Progenitor cell of endocrine pancreas (in vitro differentiated cells): Measurements from ENCODE around the gene SERTAD4. TPM values are rescaled to one million over a fixed set of nuclear protein-coding genes. Genes with fewer than 3 reads are reported as not detected.

ENCODE experiments used
- DNase-seq: peaks from one replicate; pipeline ENCODE4 v3.0.0; 2021; ENCODE audit warnings: low spot score; ENCODE audit not compliant: unreplicated experiment
- H3K27ac Mint-ChIP-seq: 2 replicates; pipeline ENCODE4 v1.8.0; 2021; ENCODE audit warnings: mild to moderate bottlenecking, moderate library complexity, mixed read lengths
- H3K27me3 Mint-ChIP-seq: 2 replicates; pipeline ENCODE4 v1.8.0; 2021; ENCODE audit warnings: mixed read lengths
- H3K36me3 Mint-ChIP-seq: 2 replicates; pipeline ENCODE4 v1.8.0; 2022; ENCODE audit warnings: mixed read lengths; ENCODE audit not compliant: insufficient read depth
- H3K4me1 Mint-ChIP-seq: 2 replicates; pipeline ENCODE4 v1.8.0; 2021; ENCODE audit warnings: low read depth, mixed read lengths
- H3K4me3 Mint-ChIP-seq: 2 replicates; pipeline ENCODE4 v1.8.0; 2021; ENCODE audit warnings: low read depth, mild to moderate bottlenecking, moderate library complexity, mixed read lengths
- H3K9me3 Mint-ChIP-seq: 2 replicates; pipeline ENCODE4 v1.8.0; 2021; ENCODE audit warnings: low read depth, mixed read lengths
- CTCF ChIP-seq: fragments of 200-600 bp; sonication (generic); IDR thresholded peaks from one replicate; pipeline ENCODE4 v1.5.0; 2021; ENCODE audit warnings: antibody characterized with exemption, mild to moderate bottlenecking; ENCODE audit not compliant: unreplicated experiment
- total RNA-seq: library from RNA; stranded (reverse); gene quantifications from 2 replicates; pipeline ENCODE4 v1.2.1, GENCODE V29; 2021

The SERTAD4 gene
- total RNA-seq, 1 donor from 2014 or later = 1.1 TPM

DNA sequence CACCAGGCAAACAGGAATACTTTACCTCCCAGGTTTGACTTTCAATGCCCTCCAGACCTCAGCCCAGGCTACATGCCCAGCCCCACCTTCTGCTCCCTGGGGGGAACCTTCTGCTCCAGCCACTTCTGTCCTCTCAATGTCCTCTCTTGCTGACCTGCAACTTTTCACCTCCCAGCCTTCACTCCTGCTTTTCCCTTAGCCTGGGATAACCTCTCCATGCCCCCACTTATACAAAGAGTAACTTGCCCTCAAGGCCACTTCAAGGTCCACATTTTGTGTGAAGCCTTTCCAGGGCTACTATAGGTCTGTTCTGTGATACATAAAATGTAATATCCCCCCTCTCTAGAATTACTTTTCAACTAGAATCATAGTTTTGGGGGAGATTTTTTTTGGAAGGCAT lies 21.7 kb downstream of the SERTAD4 start:
- Mint-ChIP-seq H3K36me3 (no peaks in the 10 kb centered on the region), H3K4me3 (no peak overlapping the region), H3K9me3 (no peaks in the 10 kb centered on the region), H3K4me1 (peaks cover 12% of the 10 kb centered on the region), H3K27ac (no peak overlapping the region), H3K27me3 (peaks cover 63% of the 10 kb centered on the region)
- no peak for TF ChIP-seq CTCF
- no peak for DNase-seq

DNA sequence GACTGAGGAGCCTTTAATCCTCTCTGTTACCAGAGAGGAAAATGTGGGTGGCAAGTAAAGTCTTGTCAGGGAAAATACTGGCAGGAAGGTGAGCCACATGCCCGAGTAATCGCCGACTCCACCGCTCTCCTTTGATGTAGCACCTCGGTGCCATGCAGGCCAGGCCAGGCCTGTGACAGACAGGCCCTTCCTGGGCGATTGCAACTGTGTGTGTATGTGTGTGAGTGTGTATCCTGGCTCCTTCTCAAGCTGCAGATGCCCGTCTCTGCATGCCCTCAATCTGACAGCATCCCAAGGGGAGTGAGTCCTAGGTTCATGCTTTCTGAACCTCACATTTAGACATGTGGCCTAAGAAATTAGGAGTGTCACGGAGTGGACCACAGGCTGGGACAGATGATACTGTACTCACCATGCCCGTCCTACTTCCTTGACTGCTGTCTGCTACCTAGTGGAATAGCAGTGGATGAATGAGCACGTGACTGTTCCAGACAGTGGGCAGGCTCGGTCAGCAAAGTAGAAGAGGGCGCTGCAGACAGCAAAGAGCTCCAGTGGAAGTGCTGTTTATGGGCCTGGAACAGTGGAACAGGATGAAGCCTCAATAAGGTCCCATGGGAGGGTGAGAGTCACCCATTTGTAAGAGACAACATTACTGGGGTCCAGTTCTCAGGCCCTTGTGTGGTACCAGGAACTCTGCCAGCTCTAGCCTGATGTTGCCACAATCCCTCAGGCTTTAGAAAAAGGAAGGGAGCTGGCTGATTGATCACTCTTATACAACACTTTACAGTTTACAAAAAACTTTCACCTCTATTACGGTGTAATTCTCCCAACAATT lies 25.3 kb downstream of the SERTAD4 start:
- no peak overlapping the region for H3K4me3 Mint-ChIP-seq
- no peaks in the 10 kb centered on the region for H3K9me3 Mint-ChIP-seq
- H3K27me3 Mint-ChIP-seq = peaks cover 46% of the 10 kb centered on the region
- DNase-seq = no peak
- H3K27ac Mint-ChIP-seq = no peak overlapping the region
- H3K36me3 Mint-ChIP-seq = no peaks in the 10 kb centered on the region
- no peak for TF ChIP-seq CTCF
- no peaks in the 10 kb centered on the region for H3K4me1 Mint-ChIP-seq

DNA sequence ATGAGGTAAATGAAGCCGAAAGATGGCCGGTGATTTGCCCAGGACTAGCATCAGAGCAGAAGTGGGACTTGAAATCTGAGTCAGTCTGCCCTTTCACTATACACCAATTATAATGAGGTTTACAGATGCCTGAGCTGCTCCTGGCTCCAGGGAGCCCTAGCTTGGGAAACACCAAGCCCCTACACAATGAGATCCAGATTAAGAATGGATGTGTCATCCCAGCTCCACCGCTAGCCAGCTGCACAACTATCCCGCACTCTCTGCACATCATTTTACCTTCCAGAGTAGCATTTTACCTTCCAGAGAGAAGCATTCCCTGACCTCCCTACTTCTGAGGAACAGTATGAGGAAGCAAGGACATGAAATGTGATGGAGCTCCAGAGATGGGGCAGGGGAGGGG lies 27.0 kb downstream of the SERTAD4 start:
- no peak overlapping the region for H3K27ac Mint-ChIP-seq
- TF ChIP-seq CTCF = no peak
- peaks cover 30% of the 10 kb centered on the region for H3K27me3 Mint-ChIP-seq

GRCh38 chr1:210260096-210260495 lies 27.5 kb downstream of the SERTAD4 start:
- H3K4me3 Mint-ChIP-seq = no peak overlapping the region
- H3K27ac Mint-ChIP-seq = no peak overlapping the region
- no peaks in the 10 kb centered on the region for H3K36me3 Mint-ChIP-seq
- peaks cover 25% of the 10 kb centered on the region for H3K27me3 Mint-ChIP-seq
- no peaks in the 10 kb centered on the region for H3K9me3 Mint-ChIP-seq
- no peak for DNase-seq
- TF ChIP-seq CTCF = no peak
- H3K4me1 Mint-ChIP-seq = no peaks in the 10 kb centered on the region

More for the DNA sequence above, 27.0 kb downstream of the SERTAD4 start:
- Mint-ChIP-seq H3K4me1 (no peaks in the 10 kb centered on the region), H3K4me3 (no peak overlapping the region), H3K36me3 (no peaks in the 10 kb centered on the region), H3K9me3 (no peaks in the 10 kb centered on the region)
- DNase-seq = no peak

DNA sequence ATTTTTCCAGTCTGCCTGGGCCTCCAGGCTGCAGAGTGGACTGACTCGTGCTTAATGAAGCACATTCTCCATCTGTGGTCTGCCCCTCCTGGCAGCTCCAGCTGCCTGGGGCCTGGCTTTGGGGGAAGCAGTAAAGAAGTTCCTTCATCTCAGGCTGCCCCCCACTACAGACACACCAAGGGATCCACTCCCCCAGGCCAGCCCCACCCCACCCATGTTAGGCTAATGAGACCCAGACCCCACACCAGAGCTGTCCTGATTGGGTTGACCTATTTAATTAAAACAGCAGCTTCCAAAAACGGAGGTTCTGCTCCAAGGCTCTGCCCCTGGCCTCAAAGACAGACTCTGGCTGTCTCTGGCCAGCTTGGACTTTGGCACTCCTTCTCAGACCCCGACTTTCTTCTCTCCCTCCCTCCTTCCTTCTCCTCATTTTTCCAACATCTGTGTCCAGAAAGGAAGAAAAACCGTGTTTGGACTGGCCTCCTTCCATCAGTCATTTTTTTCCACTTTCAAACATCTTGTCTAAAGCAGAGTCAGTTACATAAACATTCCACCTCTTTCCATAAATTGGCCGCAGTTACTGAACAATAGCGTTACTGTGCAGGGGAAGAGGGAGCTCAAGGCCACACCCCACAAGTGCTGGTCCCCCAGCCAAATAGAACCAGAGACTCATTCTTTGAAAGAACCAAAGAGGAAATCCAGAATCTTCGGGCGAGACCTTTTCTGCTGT lies 29.7 kb downstream of the SERTAD4 start:
- Mint-ChIP-seq H3K9me3 (no peaks in the 10 kb centered on the region), H3K4me1 (no peaks in the 10 kb centered on the region), H3K36me3 (no peaks in the 10 kb centered on the region), H3K4me3 (no peak overlapping the region), H3K27ac (no peak overlapping the region), H3K27me3 (peaks cover 17% of the 10 kb centered on the region)
- no peak for TF ChIP-seq CTCF
- DNase-seq = no peak
